Tibial artery (tissue), 4 donors: ENCODE results near the gene CEP76.

Source experiments
- DNase-seq, 2 donors: peaks; one replicate each; pipeline ENCODE4 v3.0.0-alpha.2; 2019
- H3K27ac ChIP-seq, 2 donors: fragments of 200-600 bp; sonication (generic) in 1 of 2; 1 replicate in 1 of 2; 2 replicates in 1 of 2; pipeline ENCODE4 v1.5.1; 2018 to 2019; ENCODE audit warnings: mild to moderate bottlenecking in 1 of 2
- H3K27me3 ChIP-seq, 2 donors: fragments of 200-600 bp; sonication (generic) in 1 of 2; one replicate each; pipeline versions ENCODE4 v1.5.1 to v1.6.0; 2016 to 2019
- H3K36me3 ChIP-seq, 3 donors: fragments of 200-600 bp; sonication (generic) in 2 of 3; one replicate each; pipeline ENCODE4 v1.5.1; 2016 to 2019; ENCODE audit warnings: mild to moderate bottlenecking in 2 of 3
- H3K4me1 ChIP-seq, 4 donors: fragments of 200-600 bp; sonication (generic) in 2 of 4; 1 replicate in 3 of 4; 2 replicates in 1 of 4; pipeline ENCODE4 v1.5.1; 2016 to 2019
- H3K4me3 ChIP-seq, 2 donors: fragments of 200-600 bp; sonication (generic) in 1 of 2; 1 replicate in 1 of 2; 2 replicates in 1 of 2; pipeline ENCODE4 v1.5.1; 2018 to 2019; ENCODE audit warnings: mild to moderate bottlenecking in 2 of 2
- H3K9me3 ChIP-seq, 3 donors: fragments of 200-600 bp; sonication (generic) in 1 of 3; one replicate each; pipeline ENCODE4 v1.5.1; 2016 to 2019
- intact Hi-C: fragments of 100-400 bp; cut with DNase I; formaldehyde crosslinking; loops from one replicate; pipeline ENCODE4 v1.15.0; 2023; ENCODE audit warnings: low total_unique reads
- TF ChIP-seq, protein P1 (sequence below), 2 experiments: fragments of 200-600 bp in 1 of 2; fragments of 450-650 bp in 1 of 2; IDR thresholded peaks; one replicate each; pipeline ENCODE4 v1.5.1; 2017 to 2019; ENCODE audit warnings: antibody characterized with exemption in 2 of 2, mild to moderate bottlenecking in 1 of 2, moderate library complexity in 1 of 2

CEP76 gene

GRCh38 chr18:12749121-12749520, 46.6 kb upstream of the CEP76 start:
- TF ChIP-seq, protein P1, sequence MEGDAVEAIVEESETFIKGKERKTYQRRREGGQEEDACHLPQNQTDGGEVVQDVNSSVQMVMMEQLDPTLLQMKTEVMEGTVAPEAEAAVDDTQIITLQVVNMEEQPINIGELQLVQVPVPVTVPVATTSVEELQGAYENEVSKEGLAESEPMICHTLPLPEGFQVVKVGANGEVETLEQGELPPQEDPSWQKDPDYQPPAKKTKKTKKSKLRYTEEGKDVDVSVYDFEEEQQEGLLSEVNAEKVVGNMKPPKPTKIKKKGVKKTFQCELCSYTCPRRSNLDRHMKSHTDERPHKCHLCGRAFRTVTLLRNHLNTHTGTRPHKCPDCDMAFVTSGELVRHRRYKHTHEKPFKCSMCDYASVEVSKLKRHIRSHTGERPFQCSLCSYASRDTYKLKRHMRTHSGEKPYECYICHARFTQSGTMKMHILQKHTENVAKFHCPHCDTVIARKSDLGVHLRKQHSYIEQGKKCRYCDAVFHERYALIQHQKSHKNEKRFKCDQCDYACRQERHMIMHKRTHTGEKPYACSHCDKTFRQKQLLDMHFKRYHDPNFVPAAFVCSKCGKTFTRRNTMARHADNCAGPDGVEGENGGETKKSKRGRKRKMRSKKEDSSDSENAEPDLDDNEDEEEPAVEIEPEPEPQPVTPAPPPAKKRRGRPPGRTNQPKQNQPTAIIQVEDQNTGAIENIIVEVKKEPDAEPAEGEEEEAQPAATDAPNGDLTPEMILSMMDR (IDR thresholded peaks at IDR 0.05), result no peak
- DNase-seq, result no peak
- Histone ChIP-seq H3K27me3 (no peaks in the 10 kb centered on the region), H3K9me3 (no peaks in the 10 kb centered on the region), H3K4me1 (no peaks in the 10 kb centered on the region), H3K36me3 (no peaks in the 10 kb centered on the region), H3K27ac (no peak overlapping the region), H3K4me3 (no peak overlapping the region)
- intact Hi-C loops, result no loop called here

DNA sequence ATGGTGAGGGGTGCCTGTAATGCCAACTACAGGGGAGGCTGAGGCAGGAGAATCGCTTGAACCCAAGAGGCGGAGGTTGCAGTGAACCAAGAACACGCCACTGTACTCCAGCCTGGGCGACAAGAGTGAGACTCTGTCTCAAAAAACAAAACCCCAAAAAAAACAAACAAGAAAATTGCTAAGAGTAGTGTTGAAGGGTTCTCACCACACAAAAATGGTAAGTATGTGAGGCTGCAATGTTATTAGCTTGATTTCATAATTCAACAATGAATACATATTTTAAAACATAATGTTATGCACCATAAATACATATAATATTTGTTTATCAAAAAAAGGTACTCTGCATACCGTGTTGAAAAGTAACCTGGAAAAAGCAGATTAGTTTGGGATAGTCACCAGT, 46.1 kb upstream of the CEP76 start:
- intact Hi-C loops, result no loop called here
- Histone ChIP-seq H3K9me3 (no peaks in the 10 kb centered on the region), H3K27ac (no peak overlapping the region), H3K4me1 (no peaks in the 10 kb centered on the region), H3K4me3 (no peak overlapping the region), H3K27me3 (no peaks in the 10 kb centered on the region), H3K36me3 (no peaks in the 10 kb centered on the region)
- TF ChIP-seq, protein P1 (IDR thresholded peaks at IDR 0.05), result no peak
- DNase-seq, result no peak

DNA sequence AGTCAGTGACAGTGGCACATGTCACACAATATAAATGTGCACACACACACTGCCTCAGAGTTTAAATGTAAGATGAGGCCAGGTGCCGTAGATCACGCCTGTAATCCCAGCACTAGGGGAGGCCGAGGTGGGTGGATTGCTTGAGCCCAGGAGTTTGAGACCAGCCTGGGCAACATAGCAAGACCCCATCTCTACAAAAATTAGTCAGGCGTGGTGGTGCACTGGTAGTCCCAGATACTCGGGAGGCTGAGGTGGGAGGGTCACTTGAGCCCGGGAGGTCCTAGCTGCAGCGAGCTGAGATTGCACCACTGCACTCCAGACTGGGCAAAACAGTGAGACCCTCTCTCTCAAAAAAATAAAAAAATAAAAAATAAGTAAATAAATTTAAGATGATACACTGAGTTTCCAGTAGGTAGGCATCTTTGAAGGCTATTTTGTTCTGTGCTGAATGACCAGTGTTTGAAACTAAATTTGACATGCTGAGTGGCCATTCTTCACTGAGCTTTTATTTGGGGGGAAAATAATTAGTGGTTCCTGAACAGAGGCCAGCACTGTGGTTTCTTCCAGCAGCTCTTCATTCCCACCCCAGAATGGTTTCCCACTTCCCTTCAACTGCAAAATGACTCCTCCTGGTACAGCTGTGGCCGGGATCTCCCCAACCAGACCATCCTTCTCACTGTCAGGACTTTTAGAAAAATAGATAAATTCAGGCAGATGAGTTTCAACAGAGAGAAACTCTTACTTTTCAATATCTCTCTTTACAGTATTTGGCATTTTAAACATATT, 45.2 kb upstream of the CEP76 start:
- Histone ChIP-seq H3K4me3 (no peak overlapping the region), H3K9me3 (no peaks in the 10 kb centered on the region), H3K27ac (no peak overlapping the region), H3K4me1 (no peaks in the 10 kb centered on the region), H3K27me3 (no peaks in the 10 kb centered on the region), H3K36me3 (no peaks in the 10 kb centered on the region)
- TF ChIP-seq, protein P1 (IDR thresholded peaks at IDR 0.05), result no peak
- intact Hi-C loops, result no loop called here
- no peak for DNase-seq

GRCh38 chr18:12745095-12745795, 42.7 kb upstream of the CEP76 start:
- intact Hi-C loops, result no loop called here
- H3K4me3 ChIP-seq, result no peak overlapping the region
- H3K27ac ChIP-seq, result no peak overlapping the region
- no peaks in the 10 kb centered on the region for H3K9me3 ChIP-seq
- H3K4me1 ChIP-seq, result no peaks in the 10 kb centered on the region
- TF ChIP-seq, protein P1 (IDR thresholded peaks at IDR 0.05), result no peak
- no peak for DNase-seq
- H3K36me3 ChIP-seq, result no peaks in the 10 kb centered on the region
- H3K27me3 ChIP-seq, result no peaks in the 10 kb centered on the region

GRCh38 chr18:12744103-12744502, 41.6 kb upstream of the CEP76 start:
- TF ChIP-seq, protein P1 (IDR thresholded peaks at IDR 0.05), result peak; percentile 39 to 66
- H3K4me3 ChIP-seq, result no peak overlapping the region
- DNase-seq, result no peak
- no peaks in the 10 kb centered on the region for H3K36me3 ChIP-seq
- H3K27me3 ChIP-seq, result no peaks in the 10 kb centered on the region
- no peaks in the 10 kb centered on the region for H3K4me1 ChIP-seq
- no peaks in the 10 kb centered on the region for H3K9me3 ChIP-seq
- intact Hi-C loops, result loop anchor here (5.0 kb wide), 1 partner anchor 188 kb away; no protein-coding TSS in a partner anchor
- no peak overlapping the region for H3K27ac ChIP-seq
